Lung microvascular endothelial cell (primary cell): ENCODE measurements around the gene BLOC1S5. TPM values are rescaled to one million over a fixed set of nuclear protein-coding genes. Genes with fewer than 3 reads are reported as not detected.
"Not testable (repeated sequence)": the region's sequence is repeated elsewhere in the genome, so short reads cannot be mapped to it uniquely, and the experiment has no call there.

Source experiments
- DNase-seq, 2 donors: peaks; one replicate each; pipeline versions ENCODE4 v3.0.0 to v3.0.0-alpha.2; 2010; ENCODE audit warnings: low read depth in 2 of 2
- total RNA-seq: library from RNA; depleted of rRNA; stranded (reverse); fragments of >200 nt; gene quantifications from 2 replicates; pipeline ENCODE4 v1.2.1, GENCODE V29; 2014

Gene BLOC1S5
- total RNA-seq, 1 donor from 2014 or later, result 13.7 TPM

- DNase-seq, result no peak
Observed at GRCh38 chr6:8082572-8082953, 18.4 kb upstream of the BLOC1S5 start.

GRCh38 chr6:8080362-8081151 lies 16.4 kb upstream of the BLOC1S5 start:
- peak in 1 of 2 donors; percentile 70 for DNase-seq

GRCh38 chr6:8079126-8079525 lies 14.9 kb upstream of the BLOC1S5 start:
- DNase-seq, result no peak

- DNase-seq, result no peak
Observed at GRCh38 chr6:8077991-8078390, 13.8 kb upstream of the BLOC1S5 start.

DNA sequence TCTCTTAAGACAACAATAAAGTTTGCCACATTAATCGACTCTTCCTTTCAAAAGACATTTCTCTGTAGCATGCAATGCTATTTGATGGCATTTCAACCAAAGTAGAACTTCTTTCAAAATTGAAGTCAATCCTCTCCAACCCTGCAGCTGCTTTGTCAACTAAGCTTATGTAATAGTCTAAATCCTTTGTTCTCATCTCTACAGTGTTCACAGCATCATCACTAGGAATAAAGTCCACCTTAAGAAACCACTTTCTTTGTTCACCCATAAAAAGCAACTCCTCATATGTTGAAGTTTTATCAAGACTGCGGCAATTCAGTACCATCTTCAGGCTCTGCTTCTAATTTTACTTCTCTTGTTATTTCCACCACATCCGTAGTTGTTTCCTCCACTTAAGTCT lies 11.5 kb upstream of the BLOC1S5 start:
- DNase-seq, result no peak

DNA sequence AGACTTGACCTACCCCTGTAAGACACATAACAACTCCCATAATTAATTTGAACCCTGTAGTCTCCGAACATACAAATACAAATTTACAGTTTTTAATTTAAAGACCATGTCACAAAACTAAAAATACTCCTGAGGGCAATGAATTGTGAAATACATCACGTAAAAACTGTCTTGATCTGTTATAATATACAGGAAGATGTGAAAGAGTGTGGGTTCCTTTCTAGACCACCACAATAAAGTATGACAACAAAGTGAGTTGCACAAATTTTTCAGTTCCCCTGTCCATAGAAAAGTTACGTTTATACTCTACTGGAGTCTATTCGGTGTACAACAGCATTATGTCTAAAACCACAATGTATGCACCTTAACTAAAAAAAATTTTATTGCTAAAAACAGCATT lies 11.0 kb upstream of the BLOC1S5 start:
- no peak for DNase-seq

DNA sequence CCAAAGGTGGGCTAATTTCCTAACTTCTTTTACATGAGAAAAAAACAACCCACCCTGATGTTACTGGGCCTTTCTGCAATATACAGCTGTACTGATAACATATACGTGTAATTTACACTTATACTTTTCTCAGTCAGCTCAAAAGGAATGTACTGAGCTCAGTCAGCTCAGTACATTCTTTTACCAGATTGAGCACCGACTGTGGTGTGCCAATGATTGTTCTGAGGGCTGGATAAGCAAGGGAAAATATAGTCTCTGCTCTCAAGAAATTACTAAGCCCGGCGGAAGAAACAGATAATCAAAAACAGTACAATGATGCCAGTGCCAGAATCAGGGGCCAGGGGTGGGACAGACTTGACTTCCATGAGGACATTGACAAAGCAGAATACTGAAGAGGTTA lies 10.0 kb upstream of the BLOC1S5 start:
- no peak for DNase-seq

DNA sequence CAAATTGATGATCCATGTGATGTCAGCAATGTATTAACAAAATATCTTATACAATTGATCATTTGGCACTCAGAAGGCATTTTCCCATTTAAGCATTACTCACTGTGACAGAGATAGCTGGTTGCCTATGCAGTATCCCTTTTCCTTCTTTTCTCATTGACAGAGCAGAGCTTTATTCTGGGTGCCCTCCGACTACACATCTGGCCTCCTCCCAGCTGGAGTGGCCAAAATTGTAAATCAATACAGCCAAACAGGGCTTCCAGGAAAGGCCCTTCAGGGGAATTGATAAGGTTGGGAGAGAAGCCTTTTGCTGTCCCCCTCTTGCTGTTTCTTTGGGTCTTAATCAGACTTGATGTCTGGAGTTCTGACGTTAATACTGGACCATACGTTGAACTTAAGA lies 9.6 kb upstream of the BLOC1S5 start:
- no peak for DNase-seq

GRCh38 chr6:8070718-8071117 lies 6.5 kb upstream of the BLOC1S5 start:
- DNase-seq, result no peak

GRCh38 chr6:8069631-8070284 lies 5.6 kb upstream of the BLOC1S5 start:
- DNase-seq, result no peak

DNA sequence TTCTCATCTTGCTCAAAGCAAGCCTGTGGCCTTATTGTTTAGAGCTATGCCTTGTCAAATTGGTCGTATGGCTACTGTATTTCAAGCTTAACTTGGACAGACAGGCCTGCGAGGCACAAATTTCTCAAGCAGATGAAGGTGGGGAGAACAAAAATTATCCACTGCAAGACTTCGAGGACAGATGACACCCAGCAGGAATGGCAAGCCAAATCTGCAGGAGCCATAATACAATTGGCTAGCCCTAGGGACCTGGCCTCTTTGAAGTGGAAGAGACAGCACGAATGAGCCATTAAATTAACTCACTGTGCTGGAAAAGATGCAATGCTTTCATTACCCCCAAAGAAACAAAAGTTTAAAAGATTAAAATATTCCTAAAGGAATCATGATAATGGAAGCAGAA lies 5.0 kb upstream of the BLOC1S5 start:
- no peak for DNase-seq

DNA sequence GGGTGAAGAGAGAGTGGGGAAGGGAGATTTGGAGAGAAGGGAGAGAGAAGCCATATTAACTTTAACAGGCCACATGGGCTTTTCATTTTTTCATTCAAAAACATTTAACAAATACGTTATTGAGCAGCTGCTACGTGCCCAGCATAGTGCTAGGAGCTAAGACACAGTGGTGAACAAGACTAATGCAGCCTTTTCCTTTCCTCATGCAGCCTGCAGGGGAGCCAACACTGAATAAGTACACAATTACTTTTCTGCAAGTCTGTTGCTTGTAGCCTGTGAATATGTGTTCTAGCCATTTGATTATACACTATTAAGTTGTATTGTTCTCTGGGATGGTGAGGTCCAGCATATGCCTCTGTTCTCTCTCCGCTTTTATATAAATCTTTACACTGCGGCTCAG lies 1.9 kb upstream of the BLOC1S5 start:
- DNase-seq, result no peak

DNA sequence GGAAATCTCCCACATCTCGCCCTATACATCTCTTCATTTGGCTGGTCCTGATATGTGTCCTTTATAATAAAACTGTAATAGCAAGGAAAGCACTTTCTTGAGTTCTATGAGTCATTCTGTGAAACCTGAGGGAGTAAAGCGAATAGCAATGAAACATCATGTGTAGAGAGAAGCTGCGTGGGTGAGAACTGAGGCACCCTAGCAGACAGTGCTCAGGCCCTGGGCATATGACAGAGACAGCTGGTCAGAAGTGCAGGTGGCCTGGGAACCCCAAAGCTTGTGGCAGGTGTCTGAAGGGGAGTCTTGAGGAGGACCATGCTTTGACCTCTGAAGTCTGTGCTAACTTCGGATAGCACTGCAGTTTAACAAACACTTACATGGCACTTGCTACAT lies 1.3 kb upstream of the BLOC1S5 start:
- DNase-seq, result no peak

DNA sequence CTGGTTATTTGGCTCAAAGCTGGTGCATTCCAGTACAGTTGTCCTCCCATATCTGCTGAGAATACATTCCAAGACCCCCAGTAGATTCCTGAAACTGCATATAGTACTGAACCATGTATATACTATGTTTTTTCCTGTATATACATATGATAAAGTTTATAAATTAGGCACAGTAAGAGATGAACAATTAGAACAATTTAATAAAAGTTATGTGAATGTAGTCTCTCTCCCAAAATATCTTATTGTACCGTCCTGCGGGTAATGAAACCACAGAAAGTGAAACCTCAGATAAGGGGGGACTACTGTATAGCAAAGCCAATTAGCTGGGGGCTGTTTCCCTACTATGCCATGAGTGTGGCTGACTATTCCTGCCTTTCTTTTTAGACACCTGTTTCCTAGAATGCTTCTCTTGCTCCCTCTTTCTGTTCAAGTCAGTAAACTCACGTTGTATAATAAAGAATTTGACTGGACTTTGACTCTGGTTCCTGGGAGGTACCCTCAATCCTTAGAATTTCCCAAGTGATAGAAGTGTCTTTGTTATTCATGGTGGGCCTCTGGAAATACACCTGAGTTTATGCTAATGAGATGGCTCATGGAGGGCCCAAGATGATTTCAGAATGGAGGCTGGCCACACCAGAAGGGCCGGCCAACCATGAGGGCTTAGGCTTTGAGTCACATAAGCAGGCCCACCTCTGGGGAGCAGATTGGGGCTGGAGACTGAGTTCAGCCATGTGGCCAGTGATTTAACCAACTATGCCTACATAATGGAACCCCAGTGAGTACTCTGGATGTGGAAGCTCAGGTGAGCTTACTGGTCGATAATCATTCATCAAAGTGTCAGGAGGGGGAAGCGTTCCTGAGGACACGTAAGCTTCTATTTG lies 689 bp upstream of the BLOC1S5 start:
- DNase-seq, result no peak

DNA sequence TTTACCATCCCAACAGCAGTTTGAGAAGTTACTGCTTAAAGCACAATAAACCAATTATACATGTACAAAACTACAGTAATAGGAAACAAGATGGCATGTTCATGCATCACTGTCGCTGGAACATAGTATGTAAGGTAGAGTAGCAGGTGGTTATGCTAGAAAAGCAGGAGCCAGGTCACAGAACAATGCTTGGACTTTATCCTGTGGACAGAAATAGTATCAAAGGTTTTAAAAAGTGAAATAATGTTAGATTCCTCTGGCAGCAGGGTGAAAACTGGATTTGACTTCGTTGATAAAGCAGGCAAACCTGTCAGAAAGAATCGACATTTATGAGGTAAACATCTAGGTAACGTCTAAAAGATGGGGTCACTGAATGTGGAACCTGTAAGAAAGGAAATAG lies 2.5 kb downstream of the BLOC1S5 start:
- DNase-seq, result no peak

- DNase-seq, result no peak
Observed at GRCh38 chr6:8060346-8060745, 3.8 kb downstream of the BLOC1S5 start.

DNA sequence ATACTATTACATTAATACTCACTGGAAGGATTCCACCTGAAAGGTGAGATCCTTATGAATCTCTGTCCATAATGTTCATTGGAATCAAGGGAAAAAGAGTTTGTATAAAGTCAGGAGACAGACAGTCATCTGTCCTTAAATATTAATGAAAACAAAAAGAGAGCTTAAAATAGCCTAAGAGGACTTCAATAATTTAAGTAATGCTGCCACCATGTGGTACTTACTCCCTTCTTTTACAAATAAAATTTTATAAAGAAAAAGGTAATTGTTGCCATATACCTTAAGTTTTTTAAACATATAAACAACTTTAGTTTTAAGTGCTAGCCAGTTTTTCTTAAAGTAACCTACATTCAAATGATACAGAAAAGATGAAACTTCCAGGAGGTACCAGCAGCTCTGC lies 5.1 kb downstream of the BLOC1S5 start:
- DNase-seq, result peak; percentile 66 to 72

DNA sequence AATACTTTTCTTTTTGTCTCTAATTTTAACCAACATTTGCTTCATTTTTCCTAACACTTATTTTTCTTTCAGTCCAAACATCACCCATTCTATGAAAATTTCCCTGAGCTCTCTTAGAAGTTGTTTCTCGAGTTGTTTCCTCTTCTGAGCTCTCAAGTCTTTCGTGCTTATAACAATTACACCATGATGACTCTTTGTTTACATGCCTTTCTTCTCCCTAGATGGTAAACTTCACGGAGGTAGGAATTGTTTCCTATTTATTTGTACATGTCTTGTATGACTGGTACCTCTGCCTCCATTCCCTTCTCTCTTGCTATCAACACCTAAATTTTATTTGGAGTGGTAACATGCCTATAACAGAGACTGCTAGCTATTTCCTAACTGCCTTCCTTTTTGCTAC lies 6.4 kb downstream of the BLOC1S5 start:
- DNase-seq, result peak in 1 of 2 donors; percentile 36

DNA sequence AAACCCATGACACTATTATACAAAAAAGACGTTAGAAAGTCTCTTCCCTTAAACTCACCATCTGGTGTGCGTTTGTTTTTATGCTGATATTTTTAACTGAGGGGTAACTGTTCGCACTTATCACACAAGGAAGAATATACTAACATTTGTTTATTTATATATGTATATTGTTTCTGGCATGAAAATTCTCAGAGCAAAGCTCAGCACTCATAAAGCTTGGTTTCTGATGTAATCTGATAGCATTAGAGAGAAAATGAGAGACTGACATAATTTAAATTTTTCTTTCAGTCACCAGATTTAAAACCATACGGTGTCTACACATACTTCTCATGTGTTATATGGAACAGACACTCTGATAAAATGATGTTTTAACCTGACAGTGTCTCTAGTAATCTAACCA lies 6.9 kb downstream of the BLOC1S5 start:
- DNase-seq, result no peak

DNA sequence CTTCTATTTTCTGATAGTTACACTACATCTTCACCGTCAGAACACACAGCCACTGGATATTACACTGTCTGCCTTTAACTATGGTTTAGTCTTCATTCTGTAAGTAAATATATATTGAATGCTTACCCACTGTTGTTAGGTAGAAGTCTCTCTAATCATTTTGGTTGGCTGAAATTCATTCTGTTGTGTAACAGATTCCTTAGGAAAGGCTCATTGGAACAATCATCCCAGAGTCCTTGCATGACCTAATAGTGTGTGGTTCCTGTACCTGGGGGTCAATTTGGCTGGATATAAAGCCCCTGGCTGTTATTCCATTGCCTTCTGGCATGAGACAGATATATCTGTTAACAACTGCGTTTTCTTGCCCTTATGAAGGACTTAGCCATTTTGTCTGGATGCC lies 9.9 kb downstream of the BLOC1S5 start:
- DNase-seq, result no peak

DNA sequence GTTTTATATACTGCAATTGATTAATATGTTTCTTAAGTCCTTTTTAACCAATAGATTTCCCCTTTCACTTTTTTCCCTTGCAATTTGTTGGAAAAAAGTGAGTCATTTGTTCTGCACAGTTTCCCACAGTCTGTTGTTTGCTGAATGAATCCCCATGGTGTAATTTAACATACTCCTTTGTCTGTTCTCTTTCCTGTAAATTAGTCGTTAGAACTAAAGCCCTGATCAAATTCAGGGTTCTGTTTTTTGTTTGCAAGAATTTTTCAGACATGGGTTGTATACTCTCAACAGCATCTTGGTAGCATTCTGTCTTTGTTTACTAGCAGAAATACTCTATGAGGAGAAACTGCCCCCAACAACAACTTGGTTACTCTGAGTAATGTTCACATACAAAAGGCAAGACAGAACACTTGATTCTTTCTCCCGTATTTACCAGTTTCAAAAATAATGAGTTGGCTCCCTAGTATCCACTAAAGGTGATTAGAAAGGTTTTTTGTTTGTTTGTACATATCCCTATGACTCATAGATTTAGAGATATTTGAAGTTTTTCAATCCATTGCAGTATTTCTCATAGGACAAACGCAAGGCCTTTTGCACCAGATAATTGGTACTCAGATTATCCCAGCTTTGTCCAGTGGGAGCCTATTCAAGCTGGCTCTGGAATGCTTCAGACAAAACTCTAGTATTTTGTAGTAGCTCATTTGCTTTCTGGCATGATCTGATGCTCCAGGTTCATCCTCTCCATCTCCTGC lies 16.5 kb downstream of the BLOC1S5 start:
- DNase-seq, result peak; percentile 79 to 83

- not testable (repeated sequence) for DNase-seq
Observed at GRCh38 chr6:8045769-8046168, 18.4 kb downstream of the BLOC1S5 start.
